ENCODE results near the gene PCDH15. TPM values are rescaled to one million over a fixed set of nuclear protein-coding genes. Genes with fewer than 3 reads are reported as not detected.
A peak's percentile ranks its signal among the peaks of the same experiment; 100 is the strongest.
"Not testable (repeated sequence)": the region's sequence is repeated elsewhere in the genome, so short reads cannot be mapped to it uniquely, and the experiment has no call there.

Gene PCDH15
- total and polyA plus RNA-seq, 8 donors = 0.58 to 2.1 (median 1.2) TPM

DNA sequence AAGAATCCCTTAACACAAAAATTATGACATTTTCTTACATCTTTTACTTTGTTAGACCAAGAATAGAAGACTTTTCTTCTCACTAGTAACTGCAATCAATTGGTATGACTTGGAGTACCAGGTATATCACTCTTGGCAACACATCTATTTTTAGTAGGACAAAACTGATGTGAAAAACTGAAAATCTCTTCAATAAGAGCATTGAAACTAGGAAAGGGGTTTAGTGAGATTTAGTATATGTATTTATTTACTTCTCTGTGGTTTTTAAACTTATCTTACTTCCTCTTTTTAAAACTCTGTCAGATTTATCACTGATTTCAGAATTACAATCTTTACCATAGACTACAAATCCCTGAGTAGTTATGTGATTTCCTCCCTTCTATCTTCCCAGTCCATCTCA is 366.2 kb downstream of the PCDH15 start:
- H3K27ac ChIP-seq = no peak overlapping the region
- ATAC-seq = no peak
- no peak overlapping the region for H3K4me3 ChIP-seq
- H3K27me3 ChIP-seq = no peaks in the 10 kb centered on the region
- H3K4me1 ChIP-seq = no peaks in the 10 kb centered on the region
- TF ChIP-seq, protein P1, sequence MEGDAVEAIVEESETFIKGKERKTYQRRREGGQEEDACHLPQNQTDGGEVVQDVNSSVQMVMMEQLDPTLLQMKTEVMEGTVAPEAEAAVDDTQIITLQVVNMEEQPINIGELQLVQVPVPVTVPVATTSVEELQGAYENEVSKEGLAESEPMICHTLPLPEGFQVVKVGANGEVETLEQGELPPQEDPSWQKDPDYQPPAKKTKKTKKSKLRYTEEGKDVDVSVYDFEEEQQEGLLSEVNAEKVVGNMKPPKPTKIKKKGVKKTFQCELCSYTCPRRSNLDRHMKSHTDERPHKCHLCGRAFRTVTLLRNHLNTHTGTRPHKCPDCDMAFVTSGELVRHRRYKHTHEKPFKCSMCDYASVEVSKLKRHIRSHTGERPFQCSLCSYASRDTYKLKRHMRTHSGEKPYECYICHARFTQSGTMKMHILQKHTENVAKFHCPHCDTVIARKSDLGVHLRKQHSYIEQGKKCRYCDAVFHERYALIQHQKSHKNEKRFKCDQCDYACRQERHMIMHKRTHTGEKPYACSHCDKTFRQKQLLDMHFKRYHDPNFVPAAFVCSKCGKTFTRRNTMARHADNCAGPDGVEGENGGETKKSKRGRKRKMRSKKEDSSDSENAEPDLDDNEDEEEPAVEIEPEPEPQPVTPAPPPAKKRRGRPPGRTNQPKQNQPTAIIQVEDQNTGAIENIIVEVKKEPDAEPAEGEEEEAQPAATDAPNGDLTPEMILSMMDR (IDR thresholded peaks at IDR 0.05) = no peak
- no peaks in the 10 kb centered on the region for H3K9me3 ChIP-seq
- no peaks in the 10 kb centered on the region for H3K36me3 ChIP-seq
- DNase-seq = no peak
- intact Hi-C loops (cut with DNase I) = no loop called here

DNA sequence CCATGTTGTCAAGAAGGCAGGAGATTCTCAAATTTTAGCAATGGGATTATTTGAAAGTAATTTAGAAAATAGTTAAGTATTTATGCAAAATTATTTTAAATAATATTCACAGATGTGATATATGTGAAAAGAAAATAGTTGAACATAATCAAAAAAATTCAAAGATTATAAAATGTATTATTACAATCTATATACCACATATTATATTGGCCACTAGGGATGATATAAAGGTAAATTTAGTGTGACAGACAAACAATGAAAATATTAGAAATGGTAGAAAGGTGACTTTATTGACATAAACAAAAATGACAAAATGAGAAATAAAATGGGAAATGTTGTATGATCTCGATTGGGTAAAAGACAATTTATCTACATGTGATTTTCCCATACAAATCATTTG is 385.5 kb downstream of the PCDH15 start:
- no peak for DNase-seq
- no peaks in the 10 kb centered on the region for H3K36me3 ChIP-seq
- no peaks in the 10 kb centered on the region for H3K9me3 ChIP-seq
- H3K27me3 ChIP-seq = no peaks in the 10 kb centered on the region
- TF ChIP-seq, protein P1 (IDR thresholded peaks at IDR 0.05) = no peak
- no peaks in the 10 kb centered on the region for H3K4me1 ChIP-seq
- H3K4me3 ChIP-seq = no peak overlapping the region
- ATAC-seq = no peak
- intact Hi-C loops (cut with DNase I) = no loop called here
- H3K27ac ChIP-seq = no peak overlapping the region

DNA sequence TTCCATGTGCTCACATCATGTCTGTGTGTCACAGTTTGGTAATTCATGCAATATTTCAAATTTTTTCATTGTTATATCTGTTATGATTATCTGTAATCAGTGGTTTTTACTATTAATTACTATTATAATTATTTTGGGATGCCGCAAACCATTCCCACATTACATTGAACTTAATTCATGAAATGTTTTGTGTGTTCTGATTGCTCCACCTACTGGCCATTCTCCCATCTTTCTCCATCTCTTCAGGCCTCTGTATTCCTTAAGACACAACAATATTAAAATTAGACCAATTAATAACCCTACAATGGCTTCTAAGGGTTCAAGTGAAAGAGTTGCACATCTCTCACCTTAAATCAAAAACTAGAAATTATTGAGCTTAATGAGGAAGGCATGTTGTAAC is 398.5 kb downstream of the PCDH15 start:
- H3K4me1 ChIP-seq = no peaks in the 10 kb centered on the region
- no peaks in the 10 kb centered on the region for H3K27me3 ChIP-seq
- DNase-seq (peak in 1 of 4 donors; percentile 17), ATAC-seq (no peak)
- H3K27ac ChIP-seq = no peak overlapping the region
- TF ChIP-seq, protein P1 (IDR thresholded peaks at IDR 0.05) = peak; percentile 26 to 28
- intact Hi-C loops (cut with DNase I) = no loop called here
- H3K4me3 ChIP-seq = no peak overlapping the region
- H3K36me3 ChIP-seq = no peaks in the 10 kb centered on the region
- H3K9me3 ChIP-seq = no peaks in the 10 kb centered on the region

DNA sequence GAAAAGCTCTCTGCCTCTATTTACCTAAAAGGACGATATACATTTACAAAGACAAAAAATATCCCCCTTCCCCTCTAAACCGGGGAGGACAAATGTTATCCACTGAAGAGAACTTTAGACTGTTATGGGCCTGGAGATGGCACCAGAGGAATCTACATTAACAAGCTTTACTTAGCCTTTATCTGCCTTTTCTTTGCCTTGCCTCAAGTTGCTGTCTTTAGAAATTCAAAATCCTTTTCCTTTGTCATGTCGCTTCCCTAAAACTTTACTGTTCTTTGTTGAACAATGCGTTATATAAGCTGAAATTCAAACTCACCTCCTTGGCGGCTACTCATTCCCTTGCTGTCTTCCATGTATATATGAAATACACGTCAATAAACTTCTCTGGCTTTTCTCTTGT is 405.0 kb downstream of the PCDH15 start:
- Histone ChIP-seq H3K9me3 (no peaks in the 10 kb centered on the region), H3K27ac (no peak overlapping the region), H3K27me3 (no peaks in the 10 kb centered on the region), H3K4me1 (no peaks in the 10 kb centered on the region), H3K36me3 (no peaks in the 10 kb centered on the region), H3K4me3 (no peak overlapping the region)
- DNase-seq = no peak
- no peak for ATAC-seq
- intact Hi-C loops (cut with DNase I) = no loop called here
- TF ChIP-seq, protein P1 (IDR thresholded peaks at IDR 0.05) = no peak

DNA sequence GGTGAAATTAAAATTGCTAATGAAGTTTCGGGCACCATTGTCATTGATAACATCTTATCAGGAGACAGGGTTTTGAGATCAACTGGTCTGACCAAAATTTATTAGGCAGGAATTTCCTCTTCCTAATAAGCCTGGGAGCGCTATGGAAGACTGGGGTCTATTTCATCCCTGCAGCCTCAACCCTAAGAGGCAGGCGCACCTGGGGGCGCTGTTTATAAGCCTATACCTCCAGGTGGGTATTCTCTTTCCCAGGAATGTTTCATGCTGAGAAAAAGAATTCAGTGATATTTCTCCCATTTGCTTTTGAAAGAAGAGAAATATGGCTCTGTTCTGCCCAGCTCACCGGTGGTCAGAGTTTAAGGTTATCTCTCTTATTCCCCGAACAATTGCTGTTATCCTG is 406.4 kb downstream of the PCDH15 start:
- intact Hi-C loops (cut with DNase I); H3K4me1 ChIP-seq; H3K27ac ChIP-seq: not testable (repeated sequence)

DNA sequence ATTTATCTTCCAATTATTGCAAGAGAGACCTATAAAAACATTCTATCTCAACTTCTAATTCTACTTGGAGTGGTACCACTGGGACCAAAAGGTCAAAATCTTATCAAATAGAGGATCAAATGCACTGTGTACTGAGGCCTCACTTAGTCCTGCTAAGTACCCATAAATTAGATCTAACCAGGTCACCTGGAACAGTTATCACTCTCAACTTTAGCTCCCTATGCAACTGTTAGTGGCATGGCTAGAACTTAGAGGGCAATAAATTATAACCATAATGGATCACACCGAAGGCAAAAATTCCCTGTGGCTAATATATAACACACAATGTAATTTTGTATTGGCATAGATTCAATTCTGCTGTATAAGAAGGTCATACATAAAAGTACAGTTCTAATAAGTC is 428.9 kb downstream of the PCDH15 start:
- H3K36me3 ChIP-seq = no peaks in the 10 kb centered on the region
- H3K4me3 ChIP-seq = no peak overlapping the region
- TF ChIP-seq, protein P1 (IDR thresholded peaks at IDR 0.05) = no peak
- H3K4me1 ChIP-seq = no peaks in the 10 kb centered on the region
- H3K27ac ChIP-seq = no peak overlapping the region
- intact Hi-C loops (cut with DNase I) = no loop called here
- DNase-seq (no peak), ATAC-seq (no peak)
- H3K9me3 ChIP-seq = peaks cover 0 to 2% of the 10 kb centered on the region in 2 donors
- no peaks in the 10 kb centered on the region for H3K27me3 ChIP-seq

More for the DNA sequence above, 406.4 kb downstream of the PCDH15 start:
- ATAC-seq, H3K9me3 ChIP-seq, H3K36me3 ChIP-seq, H3K4me3 ChIP-seq, DNase-seq, H3K27me3 ChIP-seq: not testable (repeated sequence)

Data from left lung (tissue), 10 donors.